MM.1S (cell line): ENCODE data around the gene PCDH9.

Source experiments
- DNase-seq: peaks from one replicate; pipeline ENCODE4 v3.0.0-alpha.2; 2015
- H2AFZ ChIP-seq: fragments of 300-600 bp; sonication (generic); 2 replicates; pipeline ENCODE4 v1.6.0; 2016; ENCODE audit warnings: antibody characterized with exemption, low read length
- H3F3A ChIP-seq: fragments of 300-600 bp; sonication (generic); 2 replicates; pipeline ENCODE4 v1.6.1; 2016; ENCODE audit warnings: mild to moderate bottlenecking, antibody characterized with exemption, low read length, moderate library complexity, mixed read lengths; ENCODE audit not compliant: insufficient read depth
- H3K27ac ChIP-seq: fragments of 300-600 bp; sonication (generic); 2 replicates; pipeline ENCODE4 v1.5.1; 2016; ENCODE audit warnings: mild to moderate bottlenecking, low read length
- H3K27me3 ChIP-seq: fragments of 300-600 bp; sonication (generic); replicated peaks from 2 replicates; pipeline ENCODE4 v1.6.0; 2016; ENCODE audit warnings: low read length; ENCODE audit not compliant: insufficient read depth
- H3K36me3 ChIP-seq: fragments of 300-600 bp; sonication (generic); replicated peaks from 2 replicates; pipeline ENCODE4 v1.6.1; 2016; ENCODE audit warnings: mild to moderate bottlenecking, low read length, mixed read lengths; ENCODE audit not compliant: insufficient read depth
- H3K4me1 ChIP-seq: fragments of 300-600 bp; sonication (generic); 2 replicates; pipeline ENCODE4 v1.6.1; 2016; ENCODE audit warnings: low read length, mixed read lengths
- H3K4me2 ChIP-seq: fragments of 300-600 bp; sonication (generic); 2 replicates; pipeline ENCODE4 v1.6.0; 2016; ENCODE audit warnings: low read depth, low read length
- H3K4me3 ChIP-seq: fragments of 300-600 bp; sonication (generic); 2 replicates; pipeline ENCODE4 v1.5.1; 2016; ENCODE audit warnings: low read length, mixed read lengths
- H3K79me2 ChIP-seq: fragments of 300-600 bp; sonication (generic); 2 replicates; pipeline ENCODE4 v1.6.1; 2016; ENCODE audit warnings: mixed run types, low read length, mixed read lengths
- H3K9ac ChIP-seq: fragments of 300-600 bp; sonication (generic); 2 replicates; pipeline ENCODE4 v1.6.1; 2016; ENCODE audit warnings: low read length, mixed read lengths
- H3K9me2 ChIP-seq: fragments of 300-600 bp; sonication (generic); replicated peaks from 2 replicates; pipeline ENCODE4 v1.6.1; 2016; ENCODE audit warnings: mild to moderate bottlenecking, low read length, mixed read lengths; ENCODE audit not compliant: insufficient read depth
- H3K9me3 ChIP-seq: fragments of 300-600 bp; sonication (generic); replicated peaks from 2 replicates; pipeline ENCODE4 v1.6.1; 2016; ENCODE audit warnings: mild to moderate bottlenecking, low read length, mixed read lengths; ENCODE audit not compliant: insufficient read depth
- H4K20me1 ChIP-seq: fragments of 300-600 bp; sonication (generic); 2 replicates; pipeline ENCODE4 v1.6.1; 2016; ENCODE audit warnings: mild to moderate bottlenecking, low read length, moderate library complexity, mixed read lengths; ENCODE audit not compliant: insufficient read depth
- CTCF ChIP-seq: fragments of 300-600 bp; sonication (generic); IDR thresholded peaks from 2 replicates; pipeline ENCODE4 v1.5.1; 2016; ENCODE audit warnings: antibody characterized with exemption, low read length, mixed read lengths
- EZH2 ChIP-seq: fragments of 300-600 bp; sonication (generic); optimal IDR thresholded peaks from 2 replicates; pipeline ENCODE3; 2017; ENCODE audit warnings: low read depth, mild to moderate bottlenecking, antibody characterized with exemption, low read length, mixed read lengths
- EZH2phosphoT487 ChIP-seq: fragments of 300-600 bp; sonication (generic); IDR thresholded peaks from 2 replicates; pipeline ENCODE4 v1.6.1; 2018; ENCODE audit warnings: antibody characterized with exemption, low read length

Gene PCDH9

GRCh38 chr13:66659286-66659685 lies 570.9 kb downstream of the PCDH9 start:
- no peaks in the 10 kb centered on the region for H3K79me2 ChIP-seq
- H4K20me1 ChIP-seq: no peaks in the 10 kb centered on the region
- no peaks in the 10 kb centered on the region for H3K9me2 ChIP-seq
- H3K36me3 ChIP-seq: no peaks in the 10 kb centered on the region
- H2AFZ ChIP-seq: no peak overlapping the region
- H3K4me2 ChIP-seq: no peak overlapping the region
- TF ChIP-seq EZH2phosphoT487 (no peak), CTCF (no peak), EZH2 (no peak)
- DNase-seq: no peak
- no peak overlapping the region for H3K4me3 ChIP-seq
- no peaks in the 10 kb centered on the region for H3K27me3 ChIP-seq
- no peaks in the 10 kb centered on the region for H3K9me3 ChIP-seq
- H3K27ac ChIP-seq: no peak overlapping the region
- no peaks in the 10 kb centered on the region for H3F3A ChIP-seq
- H3K9ac ChIP-seq: no peak overlapping the region
- no peaks in the 10 kb centered on the region for H3K4me1 ChIP-seq

GRCh38 chr13:66657165-66657881 lies 572.8 kb downstream of the PCDH9 start:
- Histone ChIP-seq H3K36me3 (no peaks in the 10 kb centered on the region), H3K27ac (no peak overlapping the region), H3K9me2 (no peaks in the 10 kb centered on the region), H3K9ac (no peak overlapping the region), H3K79me2 (no peaks in the 10 kb centered on the region), H4K20me1 (no peaks in the 10 kb centered on the region), H3K4me3 (no peak overlapping the region), H3F3A (no peaks in the 10 kb centered on the region), H2AFZ (no peak overlapping the region), H3K4me1 (no peaks in the 10 kb centered on the region), H3K27me3 (no peaks in the 10 kb centered on the region), H3K9me3 (no peaks in the 10 kb centered on the region), H3K4me2 (no peak overlapping the region)
- no peak for DNase-seq
- no peak for TF ChIP-seq EZH2
- TF ChIP-seq EZH2phosphoT487: no peak
- TF ChIP-seq CTCF: no peak

GRCh38 chr13:66655847-66656454 lies 574.2 kb downstream of the PCDH9 start:
- no peak overlapping the region for H3K4me3 ChIP-seq
- H3K9ac ChIP-seq: no peak overlapping the region
- H3K36me3 ChIP-seq: no peaks in the 10 kb centered on the region
- no peak overlapping the region for H3K4me2 ChIP-seq
- no peaks in the 10 kb centered on the region for H3K27me3 ChIP-seq
- H2AFZ ChIP-seq: no peak overlapping the region
- H3F3A ChIP-seq: no peaks in the 10 kb centered on the region
- no peaks in the 10 kb centered on the region for H3K9me3 ChIP-seq
- TF ChIP-seq EZH2phosphoT487: no peak
- TF ChIP-seq EZH2: no peak
- TF ChIP-seq CTCF: no peak
- H4K20me1 ChIP-seq: no peaks in the 10 kb centered on the region
- H3K27ac ChIP-seq: no peak overlapping the region
- no peak for DNase-seq
- no peaks in the 10 kb centered on the region for H3K4me1 ChIP-seq
- no peaks in the 10 kb centered on the region for H3K9me2 ChIP-seq
- no peaks in the 10 kb centered on the region for H3K79me2 ChIP-seq
